Uterus (tissue), 2 donors: ENCODE data around the gene XXYLT1.

ENCODE experiments used
- POLR2A ChIP-seq, 2 donors: fragments of 450-650 bp; IDR thresholded peaks; one replicate each; pipeline ENCODE4 v1.6.1; 2016; ENCODE audit warnings: antibody characterized with exemption in 2 of 2, mild to moderate bottlenecking in 1 of 2, moderate library complexity in 1 of 2
- TF ChIP-seq, protein P1 (sequence below), 4 experiments: fragments of 200-600 bp in 2 of 4; fragments of 450-650 bp in 2 of 4; sonication (generic) in 2 of 4; IDR thresholded peaks; one replicate each; pipeline ENCODE4 v1.5.1; 2016 to 2019; ENCODE audit warnings: antibody characterized with exemption in 4 of 4, mild to moderate bottlenecking in 2 of 4, moderate library complexity in 1 of 4

DNA sequence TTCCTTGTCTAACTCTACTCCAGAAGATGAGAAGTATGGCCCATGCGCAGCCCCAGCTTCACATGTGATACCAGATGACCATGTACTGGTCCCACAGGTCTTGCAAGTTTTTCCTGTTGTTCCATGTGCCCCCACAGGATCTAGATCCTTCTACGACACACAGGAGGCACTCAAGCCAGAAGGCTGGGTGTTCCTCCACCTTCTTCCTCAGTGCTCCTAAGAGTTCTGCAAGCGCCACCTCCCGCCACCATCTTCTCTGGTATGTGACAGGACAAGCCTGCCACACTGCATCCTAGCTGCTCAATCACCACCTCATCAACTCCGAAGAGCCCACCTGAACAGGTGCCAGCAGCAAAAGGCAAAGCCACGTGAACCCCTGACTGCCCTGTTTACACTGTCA is 43.1 kb downstream of the XXYLT1 start:
- TF ChIP-seq POLR2A (IDR thresholded peaks at IDR 0.05): no peak
- TF ChIP-seq, protein P1, sequence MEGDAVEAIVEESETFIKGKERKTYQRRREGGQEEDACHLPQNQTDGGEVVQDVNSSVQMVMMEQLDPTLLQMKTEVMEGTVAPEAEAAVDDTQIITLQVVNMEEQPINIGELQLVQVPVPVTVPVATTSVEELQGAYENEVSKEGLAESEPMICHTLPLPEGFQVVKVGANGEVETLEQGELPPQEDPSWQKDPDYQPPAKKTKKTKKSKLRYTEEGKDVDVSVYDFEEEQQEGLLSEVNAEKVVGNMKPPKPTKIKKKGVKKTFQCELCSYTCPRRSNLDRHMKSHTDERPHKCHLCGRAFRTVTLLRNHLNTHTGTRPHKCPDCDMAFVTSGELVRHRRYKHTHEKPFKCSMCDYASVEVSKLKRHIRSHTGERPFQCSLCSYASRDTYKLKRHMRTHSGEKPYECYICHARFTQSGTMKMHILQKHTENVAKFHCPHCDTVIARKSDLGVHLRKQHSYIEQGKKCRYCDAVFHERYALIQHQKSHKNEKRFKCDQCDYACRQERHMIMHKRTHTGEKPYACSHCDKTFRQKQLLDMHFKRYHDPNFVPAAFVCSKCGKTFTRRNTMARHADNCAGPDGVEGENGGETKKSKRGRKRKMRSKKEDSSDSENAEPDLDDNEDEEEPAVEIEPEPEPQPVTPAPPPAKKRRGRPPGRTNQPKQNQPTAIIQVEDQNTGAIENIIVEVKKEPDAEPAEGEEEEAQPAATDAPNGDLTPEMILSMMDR (IDR thresholded peaks at IDR 0.05): no peak
